ENCODE results near the gene CCDC171.

Gene CCDC171

GRCh38 chr9:15977438-15977837 is 424.6 kb downstream of the CCDC171 start:
- Histone ChIP-seq H3K4me3 (no peak overlapping the region), H3K9ac (ENCODE audit: insufficient read length) (no peak overlapping the region), H3K27ac (no peak overlapping the region), H3K36me3 (ENCODE audit: insufficient read depth, low read length) (peaks cover 69% of the 10 kb centered on the region), H3K9me3 (ENCODE audit: low read depth, low read length) (no peaks in the 10 kb centered on the region)
- DNase-seq (ENCODE audit: low read depth, low spot score), result no peak
- TF ChIP-seq FOXP2 (optimal IDR thresholded peaks at IDR 0.05; ENCODE audit: control extremely low read depth, extremely low read length, insufficient read depth), result no peak
- TF ChIP-seq POLR2AphosphoS5 (IDR thresholded peaks at IDR 0.05; ENCODE audit: borderline replicate concordance, low read depth, low read length), result no peak
- no peak for TF ChIP-seq EZH2 (IDR thresholded peaks at IDR 0.05)

GRCh38 chr9:15982182-15982581 is 429.3 kb downstream of the CCDC171 start:
- no peak for TF ChIP-seq EZH2 (IDR thresholded peaks at IDR 0.05)
- no peak; the same call in 1 of the 2 replicates for TF ChIP-seq POLR2AphosphoS5 (IDR thresholded peaks at IDR 0.05; ENCODE audit: borderline replicate concordance, low read depth, low read length)
- no peak for TF ChIP-seq FOXP2 (optimal IDR thresholded peaks at IDR 0.05; ENCODE audit: control extremely low read depth, extremely low read length, insufficient read depth)
- Histone ChIP-seq H3K36me3 (ENCODE audit: insufficient read depth, low read length) (peaks cover 56% of the 10 kb centered on the region), H3K4me3 (no peak overlapping the region), H3K9me3 (ENCODE audit: low read depth, low read length) (no peaks in the 10 kb centered on the region), H3K27ac (no peak overlapping the region), H3K9ac (ENCODE audit: insufficient read length) (no peak overlapping the region)
- DNase-seq (ENCODE audit: low read depth, low spot score), result no peak

GRCh38 chr9:15999422-16000339 is 446.8 kb downstream of the CCDC171 start:
- no peak for TF ChIP-seq FOXP2 (optimal IDR thresholded peaks at IDR 0.05; ENCODE audit: control extremely low read depth, extremely low read length, insufficient read depth)
- TF ChIP-seq POLR2AphosphoS5 (IDR thresholded peaks at IDR 0.05; ENCODE audit: borderline replicate concordance, low read depth, low read length), result no peak
- TF ChIP-seq EZH2 (IDR thresholded peaks at IDR 0.05), result no peak
- Histone ChIP-seq H3K9me3 (ENCODE audit: low read depth, low read length) (no peaks in the 10 kb centered on the region), H3K27ac (peak overlapping the region; percentile 43; the same call in 1 of the 2 replicates), H3K36me3 (ENCODE audit: insufficient read depth, low read length) (peaks cover 14% of the 10 kb centered on the region), H3K4me3 (no peak overlapping the region), H3K9ac (ENCODE audit: insufficient read length) (no peak overlapping the region)
- peak; percentile 20 for DNase-seq (ENCODE audit: low read depth, low spot score)

GRCh38 chr9:16000811-16001210 is 448.0 kb downstream of the CCDC171 start:
- DNase-seq (ENCODE audit: low read depth, low spot score), result no peak
- Histone ChIP-seq H3K36me3 (ENCODE audit: insufficient read depth, low read length) (peaks cover 15% of the 10 kb centered on the region), H3K27ac (0 out of 2 replicates have a peak overlapping the region, but pooled peaks have one; percentile 11), H3K9me3 (ENCODE audit: low read depth, low read length) (no peaks in the 10 kb centered on the region), H3K4me3 (no peak overlapping the region), H3K9ac (ENCODE audit: insufficient read length) (no peak overlapping the region)
- no peak for TF ChIP-seq EZH2 (IDR thresholded peaks at IDR 0.05)
- TF ChIP-seq POLR2AphosphoS5 (IDR thresholded peaks at IDR 0.05; ENCODE audit: borderline replicate concordance, low read depth, low read length), result no peak
- no peak for TF ChIP-seq FOXP2 (optimal IDR thresholded peaks at IDR 0.05; ENCODE audit: control extremely low read depth, extremely low read length, insufficient read depth)

GRCh38 chr9:16001856-16002255 is 449.0 kb downstream of the CCDC171 start:
- Histone ChIP-seq H3K27ac (no peak overlapping the region), H3K9ac (ENCODE audit: insufficient read length) (no peak overlapping the region), H3K4me3 (no peak overlapping the region), H3K36me3 (ENCODE audit: insufficient read depth, low read length) (peaks cover 13% of the 10 kb centered on the region; the same call in 1 of the 2 replicates), H3K9me3 (ENCODE audit: low read depth, low read length) (no peaks in the 10 kb centered on the region)
- TF ChIP-seq EZH2 (IDR thresholded peaks at IDR 0.05) (no peak), FOXP2 (optimal IDR thresholded peaks at IDR 0.05; ENCODE audit: control extremely low read depth, extremely low read length, insufficient read depth) (no peak), POLR2AphosphoS5 (IDR thresholded peaks at IDR 0.05; ENCODE audit: borderline replicate concordance, low read depth, low read length) (no peak)
- DNase-seq (ENCODE audit: low read depth, low spot score), result no peak

- DNase-seq (ENCODE audit: low read depth, low spot score), result no peak
- Histone ChIP-seq H3K4me3 (no peak overlapping the region), H3K9me3 (ENCODE audit: low read depth, low read length) (no peaks in the 10 kb centered on the region), H3K27ac (no peak overlapping the region), H3K36me3 (ENCODE audit: insufficient read depth, low read length) (peaks cover 14% of the 10 kb centered on the region; the same call in 1 of the 2 replicates), H3K9ac (ENCODE audit: insufficient read length) (no peak overlapping the region)
- no peak for TF ChIP-seq EZH2 (IDR thresholded peaks at IDR 0.05)
- no peak for TF ChIP-seq FOXP2 (optimal IDR thresholded peaks at IDR 0.05; ENCODE audit: control extremely low read depth, extremely low read length, insufficient read depth)
- TF ChIP-seq POLR2AphosphoS5 (IDR thresholded peaks at IDR 0.05; ENCODE audit: borderline replicate concordance, low read depth, low read length), result no peak
These were observed 450.0 kb downstream of the CCDC171 start for GRCh38 chr9:16002816-16003215.

GRCh38 chr9:16003785-16004184 is 450.9 kb downstream of the CCDC171 start:
- DNase-seq (ENCODE audit: low read depth, low spot score), result no peak
- no peak overlapping the region for H3K9ac ChIP-seq (ENCODE audit: insufficient read length)
- no peak for TF ChIP-seq EZH2 (IDR thresholded peaks at IDR 0.05)
- TF ChIP-seq FOXP2 (optimal IDR thresholded peaks at IDR 0.05; ENCODE audit: control extremely low read depth, extremely low read length, insufficient read depth), result no peak
- TF ChIP-seq POLR2AphosphoS5 (IDR thresholded peaks at IDR 0.05; ENCODE audit: borderline replicate concordance, low read depth, low read length), result no peak
- peaks cover 3% of the 10 kb centered on the region; the same call in 1 of the 2 replicates for H3K9me3 ChIP-seq (ENCODE audit: low read depth, low read length)
- H3K27ac ChIP-seq, result no peak overlapping the region
- H3K4me3 ChIP-seq, result no peak overlapping the region
- H3K36me3 ChIP-seq (ENCODE audit: insufficient read depth, low read length), result peaks cover 22% of the 10 kb centered on the region; the same call in 1 of the 2 replicates

GRCh38 chr9:16004613-16005012 is 451.8 kb downstream of the CCDC171 start:
- H3K36me3 ChIP-seq (ENCODE audit: insufficient read depth, low read length), result peaks cover 22% of the 10 kb centered on the region; the same call in 1 of the 2 replicates
- no peak overlapping the region for H3K4me3 ChIP-seq
- TF ChIP-seq FOXP2 (optimal IDR thresholded peaks at IDR 0.05; ENCODE audit: control extremely low read depth, extremely low read length, insufficient read depth), result no peak
- no peak for TF ChIP-seq POLR2AphosphoS5 (IDR thresholded peaks at IDR 0.05; ENCODE audit: borderline replicate concordance, low read depth, low read length)
- TF ChIP-seq EZH2 (IDR thresholded peaks at IDR 0.05), result no peak
- peaks cover 3% of the 10 kb centered on the region; the same call in 1 of the 2 replicates for H3K9me3 ChIP-seq (ENCODE audit: low read depth, low read length)
- no peak overlapping the region for H3K27ac ChIP-seq
- no peak for DNase-seq (ENCODE audit: low read depth, low spot score)
- no peak overlapping the region for H3K9ac ChIP-seq (ENCODE audit: insufficient read length)

Measured in SK-N-MC (cell line).